Heart left ventricle (tissue), 16 donors: Measurements from ENCODE around the gene KIRREL3. TPM values are rescaled to one million over a fixed set of nuclear protein-coding genes. Genes with fewer than 3 reads are reported as not detected.

ENCODE experiments used
- ATAC-seq, 4 donors: fragments of 200-7000 bp; cut with Tn5 transposase; one replicate each; pipeline ENCODE4 v1.9.1; 2020 to 2022; ENCODE audit warnings: moderate library complexity in 4 of 4, mild to moderate bottlenecking in 3 of 4, moderate number of reproducible peaks in 1 of 4
- DNase-seq, 5 donors: peaks; one replicate each; pipeline ENCODE4 v3.0.0-alpha.2; 2020
- H3K27ac ChIP-seq, 12 donors: fragments of 200-600 bp; sonication (generic) in 4 of 12; one replicate each; pipeline versions ENCODE4 v1.5.0 to v1.8.0; 2016 to 2022; ENCODE audit warnings: mild to moderate bottlenecking in 2 of 12
- H3K27me3 ChIP-seq, 9 donors: fragments of 200-600 bp; sonication (generic) in 2 of 9; one replicate each; pipeline versions ENCODE4 v1.5.1 to v1.8.0; 2016 to 2022; ENCODE audit warnings: mild to moderate bottlenecking in 3 of 9
- H3K36me3 ChIP-seq, 9 donors: fragments of 200-600 bp; sonication (generic) in 2 of 9; one replicate each; pipeline versions ENCODE4 v1.5.0 to v1.8.0; 2018 to 2022; ENCODE audit warnings: mild to moderate bottlenecking in 2 of 9
- H3K4me1 ChIP-seq, 12 donors: fragments of 200-600 bp; sonication (generic) in 4 of 12; one replicate each; pipeline versions ENCODE4 v1.5.0 to v1.8.0; 2016 to 2022; ENCODE audit warnings: mild to moderate bottlenecking in 3 of 12
- H3K4me3 ChIP-seq, 12 donors: fragments of 200-600 bp; sonication (generic) in 4 of 12; one replicate each; pipeline versions ENCODE4 v1.5.0 to v1.8.0; 2017 to 2022; ENCODE audit warnings: mild to moderate bottlenecking in 9 of 12, moderate library complexity in 4 of 12
- H3K9me3 ChIP-seq, 12 donors: fragments of 200-600 bp; sonication (generic) in 4 of 12; one replicate each; pipeline versions ENCODE4 v1.5.0 to v1.8.0; 2016 to 2022; ENCODE audit warnings: mild to moderate bottlenecking in 1 of 12
- POLR2A ChIP-seq, 2 donors: fragments of 450-650 bp; IDR thresholded peaks; one replicate each; pipeline ENCODE4 v1.6.1; 2017; ENCODE audit warnings: antibody characterized with exemption in 2 of 2, mild to moderate bottlenecking in 2 of 2, moderate library complexity in 2 of 2
- WGBS, 4 donors: extraction: QIAGEN DNeasy Blood & Tissue Kit in 2 of 4; methylation state at CpG; one replicate each; pipeline versions ENCODE4 v1.1.5 to v1.1.7; 2013 to 2018; 5-methylcytosine and 5-hydroxymethylcytosine counted together
- intact Hi-C, 10 donors: fragments of 100-400 bp; cut with DNase I; formaldehyde crosslinking; loops; one replicate each; pipeline versions ENCODE4 v1.11.1 to v1.14.2; 2022
- polyA plus RNA-seq, 2 donors: library from polyadenylated mRNA; stranded (reverse); fragments of 200-250 nt; gene quantifications; one replicate each; pipeline ENCODE4 v1.2.3, GENCODE V29; 2013
- total RNA-seq, 9 donors: library from RNA; depleted of rRNA in 2 of 9; stranded (reverse); fragments of >200 nt in 2 of 9; fragmentation: NEBNext Ultra II Directional in 3 of 9; extraction: Animal tissue kit (Norgen Biotek cat#: 25700) in 3 of 9; gene quantifications; one replicate each; pipeline versions ENCODE4 v1.1.0 to v1.2.4, GENCODE V29; 2016 to 2023
- TF ChIP-seq, protein P1 (sequence below), 12 donors: fragments of 200-600 bp; sonication (generic) in 4 of 12; IDR thresholded peaks; one replicate each; pipeline versions ENCODE4 v1.5.0 to v1.8.0; 2018 to 2022; ENCODE audit warnings: antibody characterized with exemption in 12 of 12, mild to moderate bottlenecking in 5 of 12
- donor health status: ischemic (EF 13 %, LVEDD 7.1; RV severe dilation, severe dysfunction).
- donor health status: healthy with polysubstance abuse.
- donor health status: DM: no; HTN: yes; CAD: no.
- donor health status: DM: no; HTN: no; CAD: no.
- donor health status: ischemic (EF 25% LVEDD 6.9; RV normal size, moderate dysfunction).
- donor health status: ischemic (EF 25% LVEDD 5.7; RV mildly dilated, moderate dysfunction).
- donor health status: healthy.
- donor health status: DM: yes; HTN: yes; CAD: no.
- donor health status: ischemic (EF 35%, LVEDD 5.7; RV mildly dilated, moderate dysfunction).
- donor health status: nonischemic (EF 11% LVEDD 7.7; RV severe dilation, severe dysfunction).
- donor health status: DM: yes; HTN: yes; CAD: no.
- donor health status: PGD.
- donor health status: ischemic (EF 29% LVEDD 5.4; RV normal size, mild dysfunction).
- donor health status: nonischemic (EF 23%, LVEDD 6.1; RV moderate dilation, normal function).

Gene KIRREL3
- total and polyA plus RNA-seq, 11 donors = 0.08 to 1.3 (median 0.27) TPM

DNA sequence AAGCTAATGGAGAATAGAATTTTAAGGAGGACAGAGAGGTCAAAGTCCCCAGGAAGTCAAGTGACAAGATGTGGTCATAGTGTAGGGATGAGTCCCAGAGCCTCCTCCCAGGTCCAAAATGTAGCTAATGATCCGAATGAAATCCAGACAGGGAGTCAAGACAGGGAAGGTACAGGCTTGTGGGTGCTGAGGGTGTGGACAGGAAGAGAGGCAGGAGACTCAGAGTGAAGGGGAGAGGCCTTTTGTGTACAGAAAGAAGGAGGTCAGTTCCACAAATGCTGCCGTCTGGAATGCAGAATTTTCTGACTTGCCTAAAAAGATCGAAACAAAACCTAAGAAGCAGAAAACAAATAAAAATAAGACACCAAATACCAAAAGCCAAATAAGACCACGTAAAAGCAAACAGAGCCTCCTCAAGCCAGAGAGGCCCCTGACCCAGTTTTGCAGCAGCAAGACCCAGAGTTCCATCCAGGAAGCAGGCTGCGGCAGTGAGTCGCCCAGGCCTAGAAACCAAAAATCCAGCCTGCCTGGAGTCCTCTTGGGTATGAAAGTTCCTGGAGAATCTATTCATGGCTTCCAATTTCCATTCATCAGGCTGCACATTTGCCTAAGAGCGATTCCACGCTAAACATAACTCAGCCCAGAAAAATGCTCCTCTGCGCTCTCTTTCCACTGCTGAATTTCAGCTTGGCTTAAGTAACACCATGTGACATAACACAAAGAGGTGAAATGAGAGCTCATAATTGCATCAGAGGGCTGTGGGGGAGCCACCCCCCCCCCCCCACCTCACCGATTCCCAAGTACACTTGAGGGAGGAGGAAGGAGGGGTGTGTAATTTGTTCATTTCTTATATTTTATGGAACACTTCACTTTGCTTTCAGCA lies 71.2 kb downstream of the KIRREL3 start:
- H3K36me3 ChIP-seq = no peaks in the 10 kb centered on the region
- H3K4me3 ChIP-seq = no peak overlapping the region
- intact Hi-C loops = no loop called here
- TF ChIP-seq POLR2A (IDR thresholded peaks at IDR 0.05) = no peak
- TF ChIP-seq, protein P1, sequence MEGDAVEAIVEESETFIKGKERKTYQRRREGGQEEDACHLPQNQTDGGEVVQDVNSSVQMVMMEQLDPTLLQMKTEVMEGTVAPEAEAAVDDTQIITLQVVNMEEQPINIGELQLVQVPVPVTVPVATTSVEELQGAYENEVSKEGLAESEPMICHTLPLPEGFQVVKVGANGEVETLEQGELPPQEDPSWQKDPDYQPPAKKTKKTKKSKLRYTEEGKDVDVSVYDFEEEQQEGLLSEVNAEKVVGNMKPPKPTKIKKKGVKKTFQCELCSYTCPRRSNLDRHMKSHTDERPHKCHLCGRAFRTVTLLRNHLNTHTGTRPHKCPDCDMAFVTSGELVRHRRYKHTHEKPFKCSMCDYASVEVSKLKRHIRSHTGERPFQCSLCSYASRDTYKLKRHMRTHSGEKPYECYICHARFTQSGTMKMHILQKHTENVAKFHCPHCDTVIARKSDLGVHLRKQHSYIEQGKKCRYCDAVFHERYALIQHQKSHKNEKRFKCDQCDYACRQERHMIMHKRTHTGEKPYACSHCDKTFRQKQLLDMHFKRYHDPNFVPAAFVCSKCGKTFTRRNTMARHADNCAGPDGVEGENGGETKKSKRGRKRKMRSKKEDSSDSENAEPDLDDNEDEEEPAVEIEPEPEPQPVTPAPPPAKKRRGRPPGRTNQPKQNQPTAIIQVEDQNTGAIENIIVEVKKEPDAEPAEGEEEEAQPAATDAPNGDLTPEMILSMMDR (IDR thresholded peaks at IDR 0.05) = no peak
- peaks cover 0 to 11% (median 0%) of the 10 kb centered on the region in 12 donors for H3K9me3 ChIP-seq
- ATAC-seq (peak in 3 of 4 donors; percentile 32 to 72 (median 70)), DNase-seq (no peak)
- WGBS, 4 donors = 62 to 75% (median 69%) methylated on average over 10 of the region's 10 CpGs
- peaks cover 0 to 5% (median 0%) of the 10 kb centered on the region in 12 donors for H3K4me1 ChIP-seq
- peaks cover 0 to 7% (median 0%) of the 10 kb centered on the region in 9 donors for H3K27me3 ChIP-seq
- peak overlapping the region in 5 of 12 donors; percentile 5 to 41 (median 19) for H3K27ac ChIP-seq

DNA sequence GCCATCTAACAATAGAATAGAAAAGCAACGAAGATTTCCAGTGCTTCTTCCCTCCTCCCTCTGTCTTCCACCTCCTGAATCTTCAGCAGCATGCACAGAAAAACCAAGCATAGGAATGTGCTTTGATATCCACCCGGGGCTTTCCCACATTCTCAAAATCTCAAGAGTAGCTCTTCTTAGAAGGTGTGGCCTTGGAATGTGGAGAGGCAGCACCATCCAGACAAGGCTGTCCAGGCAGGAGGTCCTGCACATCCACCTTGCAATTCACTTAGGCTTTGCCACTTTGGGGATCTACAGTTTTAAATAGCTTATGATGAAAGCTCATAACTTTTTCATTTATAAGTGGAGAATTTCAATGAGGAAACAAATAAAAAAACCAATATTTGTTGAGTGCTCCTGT lies 72.9 kb downstream of the KIRREL3 start:
- H3K27ac ChIP-seq = no peak overlapping the region
- no peak overlapping the region for H3K4me3 ChIP-seq
- H3K36me3 ChIP-seq = no peaks in the 10 kb centered on the region
- peaks cover 0 to 5% (median 0%) of the 10 kb centered on the region in 12 donors for H3K4me1 ChIP-seq
- no peaks in the 10 kb centered on the region for H3K9me3 ChIP-seq
- TF ChIP-seq, protein P1 (IDR thresholded peaks at IDR 0.05) = no peak
- no peak for TF ChIP-seq POLR2A (IDR thresholded peaks at IDR 0.05)
- no peak for ATAC-seq
- intact Hi-C loops = no loop called here
- peaks cover 0 to 6% (median 0%) of the 10 kb centered on the region in 9 donors for H3K27me3 ChIP-seq
- DNase-seq = no peak
- WGBS, 4 donors = 32 to 45% (median 42%) methylated on average over 2 of the region's 2 CpGs

DNA sequence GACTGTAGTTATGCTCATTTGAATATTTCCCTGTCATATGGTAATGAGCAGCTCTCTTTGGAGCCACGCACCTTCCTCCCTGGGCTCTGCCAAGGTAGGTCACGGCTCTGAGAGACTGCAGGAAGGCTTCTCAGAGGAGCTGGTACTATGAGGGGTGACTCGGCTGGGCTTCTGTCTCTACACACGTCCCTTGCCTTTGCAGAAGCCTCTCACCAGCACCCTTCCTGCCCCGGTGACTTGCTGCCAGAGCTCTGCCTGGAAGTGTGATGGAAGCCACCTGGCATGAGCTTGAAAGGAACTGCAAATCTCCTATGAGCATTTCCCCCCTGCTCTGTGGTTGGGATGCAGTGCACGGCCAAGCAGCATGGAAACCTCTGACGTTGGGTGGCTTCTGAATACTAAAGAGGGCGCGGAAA lies 74.2 kb downstream of the KIRREL3 start:
- DNase-seq (no peak), ATAC-seq (no peak)
- peaks cover 0 to 6% (median 0%) of the 10 kb centered on the region in 9 donors for H3K27me3 ChIP-seq
- H3K9me3 ChIP-seq = no peaks in the 10 kb centered on the region
- no peak for TF ChIP-seq POLR2A (IDR thresholded peaks at IDR 0.05)
- TF ChIP-seq, protein P1 (IDR thresholded peaks at IDR 0.05) = no peak
- H3K36me3 ChIP-seq = no peaks in the 10 kb centered on the region
- 39 to 49% (median 44%) methylated on average over 9 of the region's 9 CpGs for WGBS, 4 donors
- no peak overlapping the region for H3K27ac ChIP-seq
- H3K4me3 ChIP-seq = no peak overlapping the region
- H3K4me1 ChIP-seq = peaks cover 0 to 5% (median 0%) of the 10 kb centered on the region in 12 donors
- intact Hi-C loops = no loop called here

DNA sequence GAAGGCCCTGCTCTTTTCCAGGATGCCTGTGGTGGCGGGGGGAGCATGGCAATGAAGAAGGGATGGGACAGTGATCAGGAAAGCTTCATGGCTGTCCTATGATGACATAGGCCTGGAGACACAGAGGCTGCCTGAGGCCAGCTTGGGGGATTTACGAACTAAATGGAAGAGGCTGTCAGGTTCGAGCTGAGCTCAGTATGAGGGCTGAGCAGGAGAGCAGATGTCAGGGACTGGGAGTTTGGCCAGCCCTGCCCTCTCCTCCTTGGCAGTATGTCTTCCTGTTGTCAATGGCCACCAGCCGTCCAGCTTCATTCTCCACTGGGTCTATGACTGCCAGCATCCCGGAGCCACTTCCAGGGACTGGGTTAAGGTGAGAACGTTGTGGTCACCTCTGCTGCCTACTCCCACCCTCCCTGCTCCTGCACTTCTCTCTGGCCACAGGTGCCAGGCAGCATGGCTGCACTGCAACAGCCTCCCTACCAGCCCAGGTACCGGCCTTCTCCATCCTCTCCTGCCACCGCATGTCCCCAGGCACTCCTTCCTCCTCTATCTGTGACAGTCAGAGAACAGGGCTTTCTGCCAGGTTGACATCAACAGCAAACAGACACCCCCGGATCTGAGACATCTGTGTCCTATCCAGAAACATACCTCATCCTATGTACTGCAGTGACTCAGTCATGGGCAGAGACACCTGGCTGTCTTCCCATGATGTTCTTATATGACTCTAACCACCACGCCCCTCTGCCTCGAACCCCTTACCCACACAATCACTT lies 75.1 kb downstream of the KIRREL3 start:
- H3K9me3 ChIP-seq = no peaks in the 10 kb centered on the region
- H3K4me3 ChIP-seq = no peak overlapping the region
- peaks cover 0 to 5% (median 0%) of the 10 kb centered on the region in 12 donors for H3K4me1 ChIP-seq
- ATAC-seq = peak in 1 of 4 donors; percentile 20
- intact Hi-C loops = no loop called here
- no peak for TF ChIP-seq POLR2A (IDR thresholded peaks at IDR 0.05)
- TF ChIP-seq, protein P1 (IDR thresholded peaks at IDR 0.05) = no peak
- WGBS, 4 donors = 59 to 71% (median 62%) methylated on average over 9 to 11 of the region's 11 CpGs
- DNase-seq = no peak
- no peaks in the 10 kb centered on the region for H3K36me3 ChIP-seq
- H3K27ac ChIP-seq = no peak overlapping the region
- H3K27me3 ChIP-seq = peaks cover 0 to 6% (median 0%) of the 10 kb centered on the region in 9 donors
